ENCODE results near the gene INTS6. TPM values are rescaled to one million over a fixed set of nuclear protein-coding genes. Genes with fewer than 3 reads are reported as not detected.

Gene INTS6
- total RNA-seq, 4 donors from 2014 or later = 42.1 to 53.7 (median 45.4) TPM

DNA sequence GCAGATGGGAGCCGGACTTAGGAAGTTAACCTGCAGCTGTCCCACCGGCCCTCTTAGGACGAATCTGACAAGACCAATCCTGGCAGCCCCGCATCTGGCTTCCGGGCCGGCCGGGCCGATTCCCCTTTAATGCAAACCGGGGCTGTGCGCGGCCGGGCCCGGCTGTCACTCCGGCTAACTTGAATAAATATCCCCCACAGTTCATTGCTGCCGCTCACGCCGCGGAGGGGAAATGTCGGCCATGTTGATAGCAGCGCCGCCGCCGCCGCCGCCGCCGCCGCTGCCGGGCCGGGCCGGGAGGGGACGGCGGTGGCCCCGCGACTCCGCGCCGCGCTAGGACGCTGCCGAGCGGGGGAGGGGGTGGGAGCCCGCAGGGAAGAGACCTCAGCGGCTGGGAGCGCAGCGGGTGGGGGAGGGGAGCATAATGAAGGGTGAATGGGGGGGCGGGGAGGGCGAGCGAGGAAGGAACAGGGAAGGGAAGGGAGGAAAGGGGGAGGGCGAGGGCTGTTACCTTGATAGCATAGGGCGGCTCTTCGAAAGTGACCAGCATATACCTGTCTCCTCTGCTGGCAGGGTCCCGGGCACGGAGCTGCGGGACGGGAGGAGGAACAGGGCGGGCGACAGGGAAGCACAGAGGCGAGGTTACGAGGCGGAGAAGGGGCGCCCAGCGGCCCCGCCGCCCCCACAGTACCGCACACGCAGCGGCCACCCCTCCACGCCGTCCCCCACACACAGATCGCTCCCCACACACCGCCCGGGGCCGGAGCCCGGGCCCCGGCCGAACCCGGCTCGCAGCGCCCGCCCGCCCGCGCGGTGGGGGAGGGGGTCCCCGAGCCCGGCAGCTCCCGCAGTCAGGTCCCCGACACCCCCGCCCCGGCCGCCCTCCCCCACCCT lies 1.1 kb downstream of the INTS6 start:
- no peaks in the 10 kb centered on the region for H3K9me3 ChIP-seq
- DNase-seq = peak; percentile 85 to 86
- peak overlapping the region; percentile 51 to 93 (median 77) for H3K4me3 ChIP-seq (replicated peaks in 1 of 3)
- peaks cover 0 to 6% of the 10 kb centered on the region in 2 donors for H3K36me3 ChIP-seq
- intact Hi-C loops (cut with DNase I) = loop anchor here (5.0 kb wide), 1 partner anchor 356 kb away; no protein-coding TSS in a partner anchor
- H3K27me3 ChIP-seq = no peaks in the 10 kb centered on the region
- H3K27ac ChIP-seq = peak overlapping the region; percentile 99 to 100 (median 99)
- WGBS, 2 donors = 2% methylated on average over 44 to 51 of the region's 92 CpGs
- H3K4me1 ChIP-seq = peaks cover 6 to 11% of the 10 kb centered on the region in 2 donors
- peak in 1 of 2 donors; percentile 74 for TF ChIP-seq POLR2A (IDR thresholded peaks at IDR 0.05)
- TF ChIP-seq, protein P1, sequence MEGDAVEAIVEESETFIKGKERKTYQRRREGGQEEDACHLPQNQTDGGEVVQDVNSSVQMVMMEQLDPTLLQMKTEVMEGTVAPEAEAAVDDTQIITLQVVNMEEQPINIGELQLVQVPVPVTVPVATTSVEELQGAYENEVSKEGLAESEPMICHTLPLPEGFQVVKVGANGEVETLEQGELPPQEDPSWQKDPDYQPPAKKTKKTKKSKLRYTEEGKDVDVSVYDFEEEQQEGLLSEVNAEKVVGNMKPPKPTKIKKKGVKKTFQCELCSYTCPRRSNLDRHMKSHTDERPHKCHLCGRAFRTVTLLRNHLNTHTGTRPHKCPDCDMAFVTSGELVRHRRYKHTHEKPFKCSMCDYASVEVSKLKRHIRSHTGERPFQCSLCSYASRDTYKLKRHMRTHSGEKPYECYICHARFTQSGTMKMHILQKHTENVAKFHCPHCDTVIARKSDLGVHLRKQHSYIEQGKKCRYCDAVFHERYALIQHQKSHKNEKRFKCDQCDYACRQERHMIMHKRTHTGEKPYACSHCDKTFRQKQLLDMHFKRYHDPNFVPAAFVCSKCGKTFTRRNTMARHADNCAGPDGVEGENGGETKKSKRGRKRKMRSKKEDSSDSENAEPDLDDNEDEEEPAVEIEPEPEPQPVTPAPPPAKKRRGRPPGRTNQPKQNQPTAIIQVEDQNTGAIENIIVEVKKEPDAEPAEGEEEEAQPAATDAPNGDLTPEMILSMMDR (IDR thresholded peaks at IDR 0.05) = no peak

DNA sequence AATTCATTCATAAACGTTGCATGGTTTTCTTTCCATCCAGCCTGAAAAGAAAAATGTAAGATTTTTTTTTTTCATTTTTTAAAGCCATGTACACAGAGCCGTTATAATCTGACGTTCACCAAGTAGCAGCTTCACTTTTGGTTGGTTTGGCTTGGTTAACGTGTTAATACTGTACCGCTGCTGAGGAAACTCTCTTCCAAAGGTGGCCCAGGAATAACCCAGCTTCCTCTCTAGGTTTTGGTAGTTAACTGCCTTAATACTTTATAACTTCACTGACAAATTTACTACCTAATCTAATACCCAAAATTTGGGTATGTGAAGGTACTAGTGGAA lies 1.7 kb downstream of the INTS6 start:
- Histone ChIP-seq H3K9me3 (no peaks in the 10 kb centered on the region), H3K4me1 (peaks cover 6 to 11% of the 10 kb centered on the region in 2 donors), H3K27me3 (no peaks in the 10 kb centered on the region), H3K4me3 (replicated peaks in 1 of 3) (peak overlapping the region; percentile 38 to 77 (median 51)), H3K27ac (peak overlapping the region; percentile 99 to 100 (median 99)), H3K36me3 (peaks cover 0 to 6% of the 10 kb centered on the region in 2 donors)
- DNase-seq = no peak
- TF ChIP-seq, protein P1 (IDR thresholded peaks at IDR 0.05) = no peak
- no peak for TF ChIP-seq POLR2A (IDR thresholded peaks at IDR 0.05)
- WGBS, 2 donors = 4 to 9% methylated on average over 5 of the region's 5 CpGs
- intact Hi-C loops (cut with DNase I) = loop anchor here (5.0 kb wide), 1 partner anchor 356 kb away; no protein-coding TSS in a partner anchor

DNA sequence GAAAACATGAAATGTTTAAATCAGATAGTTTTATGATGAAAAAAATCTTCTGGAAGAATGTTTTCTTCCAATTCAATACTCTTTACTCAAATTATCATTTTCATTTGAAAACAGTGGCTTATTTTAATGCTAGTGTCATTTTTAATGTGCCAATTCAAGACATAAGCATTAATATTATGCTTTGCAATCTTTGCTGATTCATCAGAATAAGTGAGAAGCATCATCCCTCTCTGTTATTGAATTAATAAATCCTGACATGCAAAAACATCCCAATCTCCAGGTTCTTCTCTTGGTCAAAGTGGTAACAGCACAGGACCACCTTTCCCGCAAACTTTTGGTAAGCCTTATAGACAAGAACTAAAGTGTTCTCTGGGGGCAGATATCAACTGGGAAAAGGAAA lies 3.8 kb downstream of the INTS6 start:
- Histone ChIP-seq H3K27me3 (no peaks in the 10 kb centered on the region), H3K9me3 (no peaks in the 10 kb centered on the region), H3K36me3 (no peaks in the 10 kb centered on the region), H3K4me3 (replicated peaks in 1 of 3) (no peak overlapping the region), H3K4me1 (peaks cover 2 to 6% of the 10 kb centered on the region in 2 donors), H3K27ac (no peak overlapping the region)
- no peak for TF ChIP-seq POLR2A (IDR thresholded peaks at IDR 0.05)
- intact Hi-C loops (cut with DNase I) = no loop called here
- no peak for DNase-seq
- 100% methylated on average over 1 of the region's 1 CpG for WGBS, 2 donors

DNA sequence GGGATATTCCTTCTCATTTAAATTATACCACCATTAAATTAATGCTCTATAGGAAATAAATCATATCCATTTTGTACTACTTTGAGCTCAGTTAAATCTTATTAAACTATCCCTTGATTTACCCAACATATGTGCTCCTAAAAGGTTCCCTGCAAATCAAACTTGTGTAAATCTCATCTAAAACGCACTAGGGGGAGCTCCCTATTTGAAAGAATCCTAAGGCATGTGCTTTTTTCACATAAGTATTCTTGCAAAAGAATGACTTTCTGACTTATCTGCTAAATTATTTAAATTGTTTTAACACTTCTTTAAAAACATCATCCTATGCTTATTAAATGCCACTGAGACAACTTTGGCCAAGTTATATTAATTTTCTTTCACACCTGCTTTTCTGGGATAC lies 7.9 kb downstream of the INTS6 start:
- DNase-seq = no peak
- Histone ChIP-seq H3K4me3 (replicated peaks in 1 of 3) (no peak overlapping the region), H3K9me3 (no peaks in the 10 kb centered on the region), H3K27ac (no peak overlapping the region), H3K27me3 (no peaks in the 10 kb centered on the region), H3K36me3 (no peaks in the 10 kb centered on the region), H3K4me1 (no peaks in the 10 kb centered on the region)
- 57 to 63% methylated on average over 1 of the region's 1 CpG for WGBS, 2 donors
- intact Hi-C loops (cut with DNase I) = no loop called here
- TF ChIP-seq, protein P1 (IDR thresholded peaks at IDR 0.05) = no peak
- TF ChIP-seq POLR2A (IDR thresholded peaks at IDR 0.05) = no peak

GRCh38 chr13:51440381-51440780 lies 12.5 kb downstream of the INTS6 start:
- Histone ChIP-seq H3K4me3 (replicated peaks in 1 of 3) (no peak overlapping the region), H3K9me3 (no peaks in the 10 kb centered on the region), H3K27me3 (no peaks in the 10 kb centered on the region), H3K36me3 (no peaks in the 10 kb centered on the region), H3K27ac (no peak overlapping the region), H3K4me1 (no peaks in the 10 kb centered on the region)
- WGBS, 2 donors = 98 to 100% methylated on average over 1 of the region's 1 CpG
- intact Hi-C loops (cut with DNase I) = no loop called here
- no peak for DNase-seq
- no peak for TF ChIP-seq POLR2A (IDR thresholded peaks at IDR 0.05)
- TF ChIP-seq, protein P1 (IDR thresholded peaks at IDR 0.05) = no peak
